Dermis microvascular lymphatic vessel endothelial cell (primary cell): Measurements from ENCODE around the gene ABITRAM. TPM values are rescaled to one million over a fixed set of nuclear protein-coding genes. Genes with fewer than 3 reads are reported as not detected.
"Not testable (repeated sequence)": the region's sequence is repeated elsewhere in the genome, so short reads cannot be mapped to it uniquely, and the experiment has no call there.

Experiments used
- DNase-seq, 2 donors: peaks; one replicate each; pipeline versions ENCODE4 v3.0.0 to v3.0.0-alpha.2; 2010; ENCODE audit warnings: low read depth in 2 of 2
- total RNA-seq: library from RNA; depleted of rRNA; stranded (reverse); fragments of >200 nt; gene quantifications from 2 replicates; pipeline ENCODE4 v1.2.1, GENCODE V29; 2014

The ABITRAM gene
- total RNA-seq, 1 donor from 2014 or later: 2.7 TPM

- peak; percentile 58 to 69 for DNase-seq
Measured at GRCh38 chr9:108928386-108928785, 5.8 kb upstream of the ABITRAM start.

- DNase-seq: peak in 1 of 2 donors; percentile 20
Measured at GRCh38 chr9:108933231-108933717, 926 bp upstream of the ABITRAM start.

- DNase-seq: peak; percentile 80 to 97
Measured at GRCh38 chr9:108933718-108934322, 380 bp upstream of the ABITRAM start, which contains the start of gene ELP1. ELP1 (minus strand) TSS chr9:108934124; CDS start chr9:108931146, 2,978 bp downstream.

- peak in 1 of 2 donors; percentile 23 for DNase-seq
Measured at GRCh38 chr9:108937561-108938305, 3.5 kb downstream of the ABITRAM start.

GRCh38 chr9:108939975-108940374 lies 5.8 kb downstream of the ABITRAM start:
- no peak for DNase-seq

GRCh38 chr9:108950168-108950567 lies 16.0 kb downstream of the ABITRAM start:
- peak; percentile 86 to 94 for DNase-seq

GRCh38 chr9:108951578-108951977 lies 17.4 kb downstream of the ABITRAM start:
- peak in 1 of 2 donors; percentile 75 for DNase-seq

- peak; percentile 74 to 77 for DNase-seq
Measured at GRCh38 chr9:108953983-108954574, 19.9 kb downstream of the ABITRAM start.

- DNase-seq: peak in 1 of 2 donors; percentile 12
Measured at GRCh38 chr9:108956022-108956630, 21.9 kb downstream of the ABITRAM start.

GRCh38 chr9:108956631-108957026 lies 22.4 kb downstream of the ABITRAM start:
- DNase-seq: peak in 1 of 2 donors; percentile 7

- no peak for DNase-seq
Measured at GRCh38 chr9:108960331-108960730, 26.1 kb downstream of the ABITRAM start.

- no peak for DNase-seq
Measured at GRCh38 chr9:108961151-108961550, 27.0 kb downstream of the ABITRAM start.

GRCh38 chr9:108963459-108964143 lies 29.4 kb downstream of the ABITRAM start:
- peak in 1 of 2 donors; percentile 37 for DNase-seq

GRCh38 chr9:108967916-108968315 lies 33.7 kb downstream of the ABITRAM start:
- no peak for DNase-seq

GRCh38 chr9:108971392-108971791 lies 37.2 kb downstream of the ABITRAM start:
- not testable (repeated sequence) for DNase-seq

GRCh38 chr9:108972186-108972585 lies 38.0 kb downstream of the ABITRAM start:
- DNase-seq: no peak

- DNase-seq: no peak
Measured at GRCh38 chr9:108972626-108973209, 38.5 kb downstream of the ABITRAM start.

GRCh38 chr9:108973895-108974294 lies 39.7 kb downstream of the ABITRAM start:
- DNase-seq: no peak

GRCh38 chr9:108978205-108978604 lies 44.0 kb downstream of the ABITRAM start:
- DNase-seq: no peak

GRCh38 chr9:108980893-108981292 lies 46.7 kb downstream of the ABITRAM start:
- no peak for DNase-seq

GRCh38 chr9:108983885-108984284 lies 49.7 kb downstream of the ABITRAM start:
- DNase-seq: no peak
